NCI-H69 (cell line): ENCODE results near the gene BST2.
"Not testable (repeated sequence)": the region's sequence is repeated elsewhere in the genome, so short reads cannot be mapped to it uniquely, and the experiment has no call there.

Source experiments
- DNase-seq: peaks from one replicate; lab custom pipeline; 2025; lab: John Stamatoyannopoulos, UW

Gene BST2

DNA sequence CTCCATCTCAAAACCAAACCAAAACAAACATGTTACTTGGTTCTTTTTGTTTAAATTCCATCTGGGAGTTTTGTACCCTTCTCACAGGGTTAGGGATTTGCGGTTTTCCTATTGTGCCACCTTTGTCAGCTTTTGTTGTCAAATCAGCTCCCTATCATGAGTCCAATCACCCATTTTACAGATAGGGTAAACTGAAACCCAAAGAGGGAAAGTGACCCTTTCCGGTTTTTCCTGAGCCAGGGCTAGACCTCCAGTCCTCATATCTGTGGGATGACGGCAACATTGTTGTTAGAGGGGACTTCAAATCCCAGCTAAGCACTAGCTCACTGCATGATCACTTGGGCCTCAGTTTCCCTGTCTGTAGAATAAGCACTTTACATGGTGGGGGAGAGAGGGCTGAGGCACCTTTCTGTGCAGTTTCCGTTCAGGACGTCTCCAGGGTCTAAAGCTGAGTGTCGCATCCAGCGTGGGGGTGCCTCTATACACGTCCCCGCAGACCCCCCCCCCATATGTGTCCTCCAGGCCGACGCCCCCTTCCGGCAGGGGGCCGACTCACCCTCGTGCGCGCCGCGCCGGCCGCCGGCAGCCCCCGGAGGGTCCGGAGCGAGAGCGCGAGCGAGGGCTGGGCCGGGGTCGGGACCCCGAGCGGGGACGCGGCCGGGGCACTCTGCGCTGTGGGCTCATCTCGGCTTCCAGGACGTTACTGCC, 15.3 kb downstream of the BST2 start:
- no peak for DNase-seq

- DNase-seq: no peak
These were observed 16.1 kb downstream of the BST2 start for GRCh38 chr19:17389288-17389687.

- peak; percentile 76 for DNase-seq
These were observed 19.4 kb downstream of the BST2 start for GRCh38 chr19:17385878-17386611.

DNA sequence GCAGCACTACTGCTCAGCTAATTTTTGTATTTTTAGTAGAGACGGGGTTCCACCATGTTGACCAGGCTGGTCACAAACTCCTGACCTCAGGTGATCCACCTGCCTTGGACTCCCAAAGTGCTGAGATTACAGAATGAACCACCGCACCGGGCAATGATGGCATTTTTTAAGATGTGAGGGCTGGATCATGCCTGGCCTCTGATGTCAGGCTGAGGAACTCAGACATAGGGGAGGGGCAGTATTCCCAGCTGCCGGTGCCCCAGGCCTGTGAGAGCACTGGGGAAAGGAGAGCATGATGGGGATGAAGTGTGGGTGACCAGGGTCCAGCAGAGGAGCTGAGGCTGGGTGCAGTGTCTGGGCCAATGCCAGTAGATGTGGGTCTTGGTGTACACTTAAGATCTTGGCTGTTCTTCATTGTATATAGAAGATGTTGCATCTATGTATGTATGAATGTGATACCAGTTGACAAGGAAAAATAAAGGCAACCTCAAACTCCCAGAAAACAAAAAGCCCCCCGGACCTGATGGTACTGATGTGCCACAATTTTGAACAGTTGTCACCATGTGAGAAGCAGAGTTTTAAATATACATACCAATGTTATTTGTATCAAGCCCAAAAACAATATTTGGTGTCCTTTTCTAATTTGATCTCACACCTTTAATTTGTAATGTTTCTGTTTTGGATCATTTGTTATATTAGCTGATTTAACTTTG, 24.8 kb downstream of the BST2 start:
- DNase-seq: no peak

GRCh38 chr19:17379221-17379631, 26.2 kb downstream of the BST2 start:
- no peak for DNase-seq

GRCh38 chr19:17378271-17378670, 27.2 kb downstream of the BST2 start:
- no peak for DNase-seq

DNA sequence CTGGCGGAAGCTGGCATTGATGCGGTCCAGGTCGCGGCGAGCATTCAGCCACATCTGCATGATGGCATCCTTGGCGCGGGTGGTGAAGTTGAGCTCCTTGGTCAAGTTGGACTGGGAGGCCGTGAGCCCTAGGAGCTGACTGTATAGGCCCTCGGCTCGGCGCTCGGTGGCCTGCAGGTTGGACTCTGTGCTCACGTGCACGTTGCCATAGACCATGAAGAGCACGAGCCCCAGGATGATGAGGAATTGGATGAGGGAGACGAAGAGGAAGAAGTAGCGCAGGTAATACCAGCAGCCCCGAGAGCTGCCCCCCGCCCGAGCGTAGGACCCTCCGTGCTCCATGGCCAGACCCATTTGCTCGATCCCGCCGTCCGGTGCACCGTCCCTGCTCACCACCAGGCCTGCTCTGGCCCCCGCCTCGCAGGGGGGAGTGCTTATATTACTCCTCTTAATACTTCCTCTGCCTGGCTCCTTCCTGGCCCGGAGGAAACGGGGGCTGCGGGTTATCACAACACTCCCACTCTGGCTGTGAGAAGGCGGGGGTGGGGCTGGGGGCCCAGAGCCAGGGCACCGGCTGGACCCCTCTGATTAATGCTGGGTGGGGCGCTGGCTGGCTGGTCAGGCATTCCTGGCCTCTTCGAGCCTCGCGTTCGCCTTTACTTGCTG, 28.4 kb downstream of the BST2 start, which contains the start of gene PLVAP:
PLVAP (minus strand) TSS at position 408 of the 666 bp plus-strand sequence; CDS start at position 354, 54 bp downstream.
- no peak for DNase-seq

DNA sequence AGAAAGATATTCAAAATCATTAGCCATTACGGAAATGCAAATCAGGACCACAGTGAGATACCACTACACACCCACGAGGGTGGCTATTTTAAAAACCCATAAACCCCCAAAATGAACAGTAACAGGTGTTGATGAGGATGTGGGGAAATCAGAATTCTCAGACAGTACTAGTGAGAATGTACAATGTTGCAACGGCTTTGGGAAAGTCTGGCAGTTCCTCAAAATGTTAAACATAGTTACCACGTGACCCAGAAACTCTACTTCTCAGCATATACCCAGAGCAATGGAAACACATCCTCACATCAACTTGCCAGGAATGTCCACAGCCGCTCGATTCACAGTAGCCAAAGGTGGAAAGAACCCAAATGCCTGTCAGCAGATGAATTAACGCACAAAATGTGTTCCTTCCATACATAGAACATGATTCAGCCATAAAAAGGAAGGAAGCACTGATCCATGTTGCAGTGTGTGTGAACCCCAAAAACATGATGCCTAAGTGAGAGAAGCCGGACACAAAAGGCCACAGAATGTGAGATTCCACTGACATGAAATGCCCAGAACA, 35.3 kb downstream of the BST2 start:
- no peak for DNase-seq

DNA sequence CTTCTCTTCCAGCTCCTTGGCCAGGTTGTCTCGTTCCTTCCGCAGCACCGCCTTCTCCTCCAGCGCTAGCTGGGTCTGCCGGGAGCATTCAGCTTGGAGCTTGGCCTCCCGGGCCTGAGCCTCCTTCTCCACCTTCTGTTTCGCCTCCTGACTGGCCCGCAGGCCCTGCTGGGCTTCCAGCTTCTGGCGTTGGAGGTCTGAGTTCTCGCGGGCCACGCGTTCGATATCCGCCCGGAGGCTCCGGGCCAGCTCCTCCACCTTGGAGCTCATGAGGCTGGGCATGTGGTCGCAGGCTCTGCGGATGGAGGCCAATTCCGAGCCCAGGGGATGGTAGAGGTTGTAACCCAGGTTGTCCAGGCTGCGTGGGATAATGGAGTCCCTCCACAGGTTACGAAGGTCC, 40.1 kb downstream of the BST2 start:
- no peak for DNase-seq

GRCh38 chr19:17363852-17364605, 41.4 kb downstream of the BST2 start:
- not testable (repeated sequence) for DNase-seq

DNA sequence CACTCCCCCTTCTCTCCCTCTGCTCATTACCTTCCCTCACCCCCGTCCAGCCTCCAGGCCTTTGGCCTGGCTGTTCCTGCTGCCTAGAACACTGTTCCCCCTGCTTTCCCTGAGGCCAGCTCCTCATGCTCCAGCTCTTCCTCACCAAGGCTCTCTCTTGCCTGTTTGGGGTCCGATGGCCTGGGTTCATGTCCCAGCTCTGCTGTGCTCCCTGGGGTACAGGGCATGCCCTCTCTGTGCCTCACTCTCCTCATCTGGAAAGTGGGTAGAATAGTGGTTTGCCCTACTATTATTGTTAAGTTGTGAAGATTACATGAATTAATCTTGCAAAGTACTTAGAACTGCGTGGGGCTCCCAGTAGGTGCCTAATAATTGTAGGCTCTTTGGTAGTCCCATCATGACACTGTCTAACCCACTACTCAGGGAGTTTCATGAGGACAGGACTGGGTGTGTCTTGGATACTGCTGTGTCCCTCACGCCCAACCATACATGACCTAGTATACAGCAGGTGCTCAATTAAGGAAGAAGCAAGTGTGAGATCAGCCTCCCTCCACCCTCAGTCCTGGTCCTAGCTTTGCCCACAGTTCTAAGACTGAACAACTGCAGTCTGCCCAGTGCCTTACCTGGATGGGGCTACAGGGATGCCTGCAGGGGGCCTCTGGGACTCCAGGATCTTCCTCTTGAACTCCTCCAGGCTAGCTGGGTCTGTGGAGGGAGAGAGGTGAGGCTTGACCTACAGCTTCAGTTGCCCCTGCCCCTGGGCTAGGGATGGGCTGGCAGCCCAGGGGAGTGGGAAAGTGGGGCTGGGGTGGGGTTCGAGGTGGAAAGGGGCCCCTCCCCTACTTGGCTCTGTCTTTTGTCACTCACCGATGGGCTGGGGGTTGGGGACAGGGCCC, 45.3 kb downstream of the BST2 start:
- DNase-seq: no peak

- no peak for DNase-seq
These were observed 47.0 kb downstream of the BST2 start for GRCh38 chr19:17358395-17358794.

DNA sequence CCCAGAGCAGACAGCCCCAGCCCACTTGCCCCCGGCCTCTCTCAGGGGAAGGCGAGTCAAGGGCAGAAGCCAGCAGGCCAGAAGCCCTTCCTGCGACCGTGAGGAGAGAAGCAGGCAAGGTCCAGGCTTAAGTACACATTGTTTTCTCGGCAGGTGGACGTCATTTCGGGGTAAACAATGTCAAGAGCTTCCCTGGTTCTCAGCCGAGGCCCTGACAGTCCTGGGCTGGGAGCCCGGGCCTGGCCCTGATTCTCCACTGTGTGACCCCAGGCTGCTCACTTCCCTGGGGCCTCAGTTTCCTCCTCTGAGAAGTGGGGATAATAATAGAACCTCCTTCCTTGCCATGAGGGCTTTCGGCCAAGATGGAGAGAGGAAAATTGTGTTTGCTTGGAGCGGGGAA, 47.7 kb downstream of the BST2 start:
- DNase-seq: no peak

DNA sequence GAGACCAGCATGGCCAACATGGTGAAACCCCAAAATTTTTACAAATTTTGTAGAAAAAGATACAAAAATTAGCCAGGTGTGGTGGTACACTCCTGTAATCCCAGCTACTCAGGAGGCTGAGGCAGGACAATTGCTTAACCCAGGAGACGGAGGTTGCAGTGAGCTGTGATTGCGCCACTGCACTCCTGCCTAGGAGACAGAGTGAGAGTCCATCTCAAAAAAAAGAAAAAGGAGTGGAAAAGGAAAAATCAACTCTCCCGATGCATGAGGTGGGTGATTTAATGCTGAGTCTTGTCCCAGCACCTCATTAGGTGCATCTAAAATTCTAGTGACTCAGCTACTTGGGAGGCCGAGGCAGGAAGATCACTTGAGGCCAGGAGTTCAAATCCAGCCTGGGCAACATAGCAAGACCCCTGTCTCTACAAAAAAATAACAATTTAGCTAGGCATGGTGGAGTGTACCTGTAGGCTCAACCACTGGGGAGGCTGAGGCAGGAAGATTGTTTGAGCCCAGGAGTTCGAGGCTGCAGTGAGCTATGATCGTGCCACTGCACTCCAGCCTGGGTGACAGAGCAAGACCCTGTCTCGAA, 48.3 kb downstream of the BST2 start:
- DNase-seq: no peak

GRCh38 chr19:17353386-17353785, 52.0 kb downstream of the BST2 start:
- no peak for DNase-seq
